Body of pancreas (tissue), 4 donors: ENCODE measurements around the gene ZBTB4.

ENCODE experiments used
- POLR2A ChIP-seq, 3 donors: fragments of 450-650 bp; IDR thresholded peaks; one replicate each; pipeline ENCODE4 v1.6.1; 2016; ENCODE audit warnings: antibody characterized with exemption in 3 of 3, mild to moderate bottlenecking in 2 of 3
- TF ChIP-seq, protein P1 (sequence below), 7 experiments: fragments of 450-650 bp in 4 of 7; fragments of 200-600 bp in 3 of 7; sonication (generic) in 3 of 7; IDR thresholded peaks; one replicate each; pipeline ENCODE4 v1.5.1; 2016 to 2019; ENCODE audit warnings: antibody characterized with exemption in 7 of 7

DNA sequence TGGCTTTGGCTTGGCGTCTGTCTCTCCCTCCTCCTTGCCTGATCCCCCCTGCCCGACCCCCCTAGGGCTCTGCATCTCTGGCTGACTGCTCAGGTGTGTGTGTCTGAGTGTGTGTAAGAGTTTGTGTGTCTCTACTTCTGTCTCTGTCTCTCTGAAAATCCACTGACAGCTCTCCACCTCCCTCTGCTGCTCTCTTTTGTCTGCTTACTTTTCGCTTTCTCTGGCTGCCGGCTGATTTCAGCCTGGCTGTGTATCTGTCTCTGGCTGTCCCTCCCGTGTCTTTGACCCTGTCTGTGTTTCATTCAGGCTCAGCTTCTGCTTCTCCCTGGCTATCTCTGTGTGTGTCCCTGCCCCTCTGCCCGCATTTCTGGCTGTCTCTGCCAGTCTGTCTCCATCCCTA, 63.1 kb downstream of the ZBTB4 start:
- no peak for TF ChIP-seq POLR2A (IDR thresholded peaks at IDR 0.05)
- TF ChIP-seq, protein P1, sequence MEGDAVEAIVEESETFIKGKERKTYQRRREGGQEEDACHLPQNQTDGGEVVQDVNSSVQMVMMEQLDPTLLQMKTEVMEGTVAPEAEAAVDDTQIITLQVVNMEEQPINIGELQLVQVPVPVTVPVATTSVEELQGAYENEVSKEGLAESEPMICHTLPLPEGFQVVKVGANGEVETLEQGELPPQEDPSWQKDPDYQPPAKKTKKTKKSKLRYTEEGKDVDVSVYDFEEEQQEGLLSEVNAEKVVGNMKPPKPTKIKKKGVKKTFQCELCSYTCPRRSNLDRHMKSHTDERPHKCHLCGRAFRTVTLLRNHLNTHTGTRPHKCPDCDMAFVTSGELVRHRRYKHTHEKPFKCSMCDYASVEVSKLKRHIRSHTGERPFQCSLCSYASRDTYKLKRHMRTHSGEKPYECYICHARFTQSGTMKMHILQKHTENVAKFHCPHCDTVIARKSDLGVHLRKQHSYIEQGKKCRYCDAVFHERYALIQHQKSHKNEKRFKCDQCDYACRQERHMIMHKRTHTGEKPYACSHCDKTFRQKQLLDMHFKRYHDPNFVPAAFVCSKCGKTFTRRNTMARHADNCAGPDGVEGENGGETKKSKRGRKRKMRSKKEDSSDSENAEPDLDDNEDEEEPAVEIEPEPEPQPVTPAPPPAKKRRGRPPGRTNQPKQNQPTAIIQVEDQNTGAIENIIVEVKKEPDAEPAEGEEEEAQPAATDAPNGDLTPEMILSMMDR (IDR thresholded peaks at IDR 0.05), result no peak
